OCI-M1 (cell line): ENCODE results near the gene LTB4R.
"Not testable (repeated sequence)": the region's sequence is repeated elsewhere in the genome, so short reads cannot be mapped to it uniquely, and the experiment has no call there.

ENCODE experiments used
- DNase-seq: peaks from one replicate; lab custom pipeline; 2025; lab: John Stamatoyannopoulos, UW

The LTB4R gene

GRCh38 chr14:24343795-24344660 lies 32.7 kb downstream of the LTB4R start:
- DNase-seq, result peak; percentile 32

DNA sequence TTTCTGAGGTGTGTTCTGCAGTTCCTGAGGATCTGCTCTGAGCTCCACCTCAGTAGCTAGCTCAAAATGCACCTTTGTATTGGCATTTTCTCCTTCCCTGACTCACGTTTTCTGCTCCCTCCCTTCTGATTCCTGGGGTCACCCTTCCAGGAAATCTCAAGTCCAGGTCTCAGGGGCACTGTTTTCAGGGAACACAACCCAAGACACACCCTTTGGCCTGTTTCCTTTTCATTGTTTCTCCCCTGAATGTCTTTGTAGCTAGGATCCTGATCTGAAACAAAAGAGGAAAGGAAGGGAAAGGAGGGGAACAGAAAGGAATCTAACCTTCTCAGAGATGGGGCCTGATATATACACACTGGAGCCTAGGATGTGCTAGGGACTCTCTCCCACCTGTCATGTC lies 35.8 kb downstream of the LTB4R start:
- DNase-seq, result no peak

GRCh38 chr14:24348186-24348585 lies 36.9 kb downstream of the LTB4R start:
- no peak for DNase-seq

DNA sequence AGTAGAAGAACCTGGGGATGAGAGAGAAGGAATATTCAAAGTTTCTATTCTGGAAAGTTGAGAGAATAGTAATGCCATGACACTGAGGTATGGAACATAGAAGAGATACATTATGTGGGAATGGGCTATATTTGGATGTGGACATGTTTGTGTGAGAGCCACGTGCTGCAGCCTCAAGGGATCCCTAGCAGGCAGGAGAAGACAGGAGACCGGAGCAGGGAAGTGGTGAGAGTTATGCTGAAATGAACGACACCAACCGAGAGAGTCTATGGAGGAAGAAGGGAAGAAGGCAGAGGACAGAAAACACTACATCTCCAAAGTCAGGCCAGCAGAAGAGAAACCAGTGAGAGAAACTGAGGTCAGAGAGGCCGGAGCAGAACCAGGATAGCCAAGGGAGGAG lies 38.4 kb downstream of the LTB4R start:
- DNase-seq, result no peak

DNA sequence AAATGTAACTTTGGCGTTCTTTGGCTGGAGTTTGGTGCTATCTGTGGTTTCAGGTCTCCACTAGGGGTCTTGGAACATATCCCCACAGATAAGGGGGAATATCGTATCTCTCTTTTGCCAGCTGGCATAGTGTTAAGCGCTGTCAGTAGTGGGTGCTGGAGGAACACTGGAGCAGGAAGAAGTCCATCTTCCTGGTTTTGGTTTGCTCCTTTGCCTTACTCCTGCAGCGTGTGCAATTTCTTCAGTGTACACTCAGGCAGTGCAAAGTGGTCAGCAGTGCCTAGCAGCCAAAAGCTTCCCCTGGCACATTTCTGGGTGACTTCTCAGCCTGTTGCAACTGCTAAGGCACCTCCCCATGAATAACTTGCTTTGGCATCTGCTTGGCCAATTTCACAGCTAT lies 40.2 kb downstream of the LTB4R start:
- peak; percentile 33 for DNase-seq

GRCh38 chr14:24353559-24354481 lies 42.5 kb downstream of the LTB4R start:
- no peak for DNase-seq

GRCh38 chr14:24354482-24354825 lies 43.2 kb downstream of the LTB4R start:
- not testable (repeated sequence) for DNase-seq

DNA sequence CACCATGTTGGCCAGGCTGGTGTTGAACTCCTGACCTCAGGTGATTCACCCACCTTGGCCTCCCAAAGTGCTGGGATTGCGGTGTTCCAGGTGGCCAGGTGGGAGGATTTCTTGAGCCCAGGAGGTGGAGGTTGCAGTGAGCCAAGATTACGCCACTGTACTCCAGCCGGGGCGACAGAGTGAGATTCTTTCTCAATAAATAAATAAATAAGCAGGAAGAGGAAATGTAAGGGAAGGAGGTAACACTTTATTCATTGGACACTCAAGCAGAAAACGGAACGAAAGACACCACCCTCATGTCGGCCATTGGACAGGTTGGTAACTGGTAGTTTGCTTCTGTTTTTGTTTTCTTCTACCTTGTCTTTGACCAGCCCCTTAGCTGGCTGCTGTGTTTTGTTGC lies 43.7 kb downstream of the LTB4R start:
- no peak for DNase-seq

DNA sequence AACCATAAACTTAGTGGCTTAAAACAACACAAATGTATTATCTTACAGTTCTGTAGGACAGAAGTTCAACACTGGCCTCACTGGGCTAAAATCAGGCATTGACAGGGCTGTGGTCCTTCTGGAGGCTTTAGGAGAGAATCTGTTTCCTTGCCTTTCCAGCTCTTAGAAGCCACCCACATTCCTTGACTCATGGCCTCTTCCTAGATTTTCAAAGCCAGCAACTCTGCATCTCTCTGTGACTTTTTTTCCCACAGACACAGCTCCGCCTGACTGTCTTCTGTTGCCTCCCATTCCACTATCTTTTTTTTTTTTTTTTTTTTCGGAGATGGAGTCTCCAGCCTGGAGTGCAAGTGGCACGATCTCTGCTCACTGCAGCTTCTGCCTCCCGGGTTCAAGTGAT lies 44.9 kb downstream of the LTB4R start:
- no peak for DNase-seq

DNA sequence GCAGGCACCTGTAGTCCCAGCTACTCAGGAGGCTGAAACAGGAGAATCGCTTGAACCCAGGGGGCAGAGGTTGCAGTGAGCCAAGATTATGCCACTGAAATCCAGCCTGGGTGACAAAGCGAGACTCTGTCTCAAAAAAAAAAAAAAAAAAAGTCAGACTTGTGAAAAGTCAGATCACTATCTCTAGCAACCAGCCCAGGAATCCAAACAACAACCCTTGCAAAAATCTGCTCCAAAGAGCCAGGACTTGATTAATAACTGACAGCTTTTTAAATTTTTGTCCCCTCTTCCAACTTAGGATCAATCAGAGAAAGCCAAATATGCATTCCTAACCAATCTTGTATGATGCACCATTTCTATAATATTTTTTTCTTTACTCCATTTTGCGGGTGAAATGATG lies 49.0 kb downstream of the LTB4R start:
- no peak for DNase-seq

GRCh38 chr14:24361326-24361725 lies 50.0 kb downstream of the LTB4R start:
- DNase-seq, result no peak

GRCh38 chr14:24362241-24362960 lies 51.1 kb downstream of the LTB4R start:
- no peak for DNase-seq

GRCh38 chr14:24363401-24363800 lies 52.1 kb downstream of the LTB4R start:
- DNase-seq, result no peak

GRCh38 chr14:24364841-24365240 lies 53.5 kb downstream of the LTB4R start:
- DNase-seq, result no peak

DNA sequence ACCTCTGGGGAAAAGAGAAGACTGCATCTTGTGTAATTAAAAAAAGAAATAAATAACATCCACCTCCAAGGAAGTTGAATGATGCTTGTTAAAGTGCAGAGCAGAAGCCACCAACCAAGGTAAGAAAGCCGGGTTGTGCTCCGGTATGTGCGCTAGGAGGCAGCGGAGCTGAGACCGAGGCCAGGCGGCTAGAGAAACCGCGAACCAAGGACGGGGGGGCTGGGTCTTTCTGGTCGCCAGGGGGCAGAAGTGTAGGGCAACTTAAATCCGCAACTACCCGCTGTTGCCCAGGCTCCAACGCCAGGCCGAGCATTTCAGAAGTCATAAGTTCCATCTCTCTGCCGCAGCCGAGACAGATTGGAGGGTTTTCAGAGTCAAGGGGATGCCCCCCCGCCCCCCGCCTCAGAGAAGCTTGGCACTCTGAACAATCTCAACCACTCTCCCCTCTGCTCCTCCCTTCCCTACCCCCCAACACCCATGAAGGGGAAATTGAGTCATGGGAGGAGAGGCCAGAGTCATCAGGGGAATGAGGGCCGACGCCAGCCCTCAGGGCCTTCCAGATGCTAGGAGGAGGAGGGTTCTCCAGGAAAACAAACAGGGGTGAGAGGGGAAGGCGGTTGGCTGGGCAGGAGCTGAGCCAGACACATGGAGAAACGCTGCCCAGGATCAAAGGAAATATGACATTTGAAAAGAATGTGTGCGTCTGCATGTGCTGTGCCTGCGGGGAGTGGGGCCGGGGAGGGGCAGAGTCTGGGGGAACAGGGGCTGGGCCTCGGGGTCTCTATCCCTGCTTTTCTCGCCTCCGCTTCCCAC lies 54.5 kb downstream of the LTB4R start:
- peak; percentile 94 for DNase-seq

DNA sequence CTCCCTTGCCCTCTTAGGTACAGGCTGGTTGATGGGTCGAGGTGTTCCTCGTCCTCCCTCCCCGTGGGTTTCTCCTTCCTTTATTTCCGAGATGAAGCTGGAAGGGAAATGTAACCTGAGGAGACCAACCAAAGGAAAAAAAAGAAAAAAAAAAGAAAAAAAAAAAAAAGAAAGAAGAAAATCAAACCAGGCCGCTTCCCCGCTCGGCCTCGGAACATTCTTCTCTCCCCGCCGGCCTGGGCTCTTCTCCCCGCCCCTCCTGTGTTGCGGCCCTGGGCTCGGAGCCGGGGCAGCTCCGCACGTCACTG lies 55.1 kb downstream of the LTB4R start:
- DNase-seq, result no peak

DNA sequence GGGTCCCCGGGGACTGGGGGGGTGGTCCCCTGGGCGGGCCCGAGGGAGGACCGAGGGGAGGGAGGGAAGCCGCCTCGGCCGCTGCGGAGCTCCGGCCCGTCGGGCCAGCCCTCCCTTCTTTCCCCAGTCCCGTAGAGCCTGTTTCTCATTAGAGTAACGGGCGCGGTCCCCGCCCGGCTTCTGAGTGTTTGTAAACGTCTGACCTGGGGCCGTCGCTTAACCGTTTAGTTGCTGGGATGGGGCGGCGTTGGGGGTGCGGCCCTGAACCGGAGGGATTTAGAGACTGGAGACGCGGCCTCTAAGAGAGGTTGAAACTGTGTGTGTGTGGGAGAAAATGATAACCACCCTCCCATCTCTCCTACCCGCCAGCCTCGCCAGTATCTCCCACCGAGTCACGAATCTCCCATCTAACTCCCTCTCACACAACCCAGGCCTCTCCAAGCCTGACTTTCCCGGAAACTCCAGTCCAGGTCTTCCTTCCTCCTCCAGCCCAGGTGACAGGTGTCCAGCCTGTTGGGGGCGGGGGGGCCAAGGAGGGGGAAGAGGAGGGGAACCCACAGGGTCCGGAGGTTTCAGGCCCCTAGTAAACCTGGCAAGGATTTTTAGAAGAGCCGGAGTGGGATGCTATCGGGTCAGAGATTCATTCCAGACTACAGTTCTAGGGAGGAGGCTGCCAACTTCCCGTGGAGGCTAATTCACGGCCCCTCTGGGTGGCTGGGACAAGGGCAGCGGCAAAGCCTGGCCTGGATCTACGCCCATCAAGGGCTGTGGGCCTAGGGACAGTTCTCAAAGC lies 55.6 kb downstream of the LTB4R start:
- DNase-seq, result peak; percentile 93
